Endodermal cell (in vitro differentiated cells): ENCODE measurements around the gene TRPM3. TPM values are rescaled to one million over a fixed set of nuclear protein-coding genes. Genes with fewer than 3 reads are reported as not detected.

Experiments used
- DNase-seq: peaks from one replicate; pipeline ENCODE4 v3.0.0-alpha.2; 2017
- H3K27ac ChIP-seq: 2 replicates; pipeline ENCODE4 v1.5.1; 2013; ENCODE audit warnings: mild to moderate bottlenecking, low read depth, low read length, moderate library complexity
- H3K27me3 ChIP-seq: 2 replicates; pipeline ENCODE4 v1.6.1; 2013; ENCODE audit warnings: mild to moderate bottlenecking, low read length, moderate library complexity; ENCODE audit not compliant: insufficient read depth, control insufficient read depth, poor library complexity, severe bottlenecking
- H3K36me3 ChIP-seq: 2 replicates; pipeline ENCODE4 v1.7.0; 2013; ENCODE audit warnings: mild to moderate bottlenecking, low read length, moderate library complexity; ENCODE audit not compliant: control insufficient read depth, insufficient read depth
- H3K4me1 ChIP-seq: one replicate; pipeline ENCODE4 v1.7.0; 2013; ENCODE audit warnings: low read length; ENCODE audit not compliant: control insufficient read depth, insufficient read depth
- H3K4me3 ChIP-seq: 2 replicates; pipeline ENCODE4 v1.5.1; 2013; ENCODE audit warnings: mild to moderate bottlenecking, low read length, moderate library complexity
- H3K9ac ChIP-seq: 2 replicates; pipeline ENCODE4 v1.6.1; 2013; ENCODE audit warnings: mild to moderate bottlenecking, low read length, moderate library complexity; ENCODE audit not compliant: poor library complexity, severe bottlenecking; ENCODE audit errors: extremely low read depth
- H3K9me3 ChIP-seq: 2 replicates; pipeline ENCODE4 v1.6.1; 2013; ENCODE audit warnings: mild to moderate bottlenecking, low read length, moderate library complexity; ENCODE audit not compliant: control insufficient read depth
- H3K27ac Mint-ChIP-seq: 2 replicates; pipeline ENCODE4 v1.8.0; 2020; ENCODE audit warnings: mixed read lengths
- H3K27me3 Mint-ChIP-seq: 2 replicates; pipeline ENCODE4 v1.8.0; 2021; ENCODE audit warnings: mild to moderate bottlenecking, mixed read lengths; ENCODE audit not compliant: insufficient read depth
- H3K36me3 Mint-ChIP-seq: 2 replicates; pipeline ENCODE4 v1.8.0; 2020; ENCODE audit warnings: low read depth, mixed read lengths
- H3K4me1 Mint-ChIP-seq: 2 replicates; pipeline ENCODE4 v1.8.0; 2020; ENCODE audit warnings: mixed read lengths
- H3K4me3 Mint-ChIP-seq: 2 replicates; pipeline ENCODE4 v1.8.0; 2020; ENCODE audit warnings: mild to moderate bottlenecking, moderate library complexity, mixed read lengths
- H3K9me3 Mint-ChIP-seq: 2 replicates; pipeline ENCODE4 v1.8.0; 2020; ENCODE audit warnings: mild to moderate bottlenecking, mixed read lengths
- WGBS, 2 experiments: methylation state at CpG; one replicate each; pipeline versions ENCODE4 v1.1.5 to v1.1.7; 2013; ENCODE audit warnings: missing lambda C conversion rate in 2 of 2, mixed read lengths in 1 of 2; ENCODE audit not compliant: insufficient coverage in 1 of 2, insufficient read length in 1 of 2; 5-methylcytosine and 5-hydroxymethylcytosine counted together
- total RNA-seq, 2 donors: library from RNA; stranded (reverse); fragmentation: NEBNext Ultra II Directional in 1 of 2; extraction: Animal tissue kit (Norgen Biotek cat#: 25700) in 1 of 2; gene quantifications; 2 replicates in 1 of 2; 3 replicates in 1 of 2; pipeline ENCODE4 v1.2.1, GENCODE V29; 2021
- TF ChIP-seq, protein P1 (sequence below): fragments of 200-600 bp; sonication (generic); conservative IDR thresholded peaks from 2 replicates; pipeline ENCODE4 v1.5.0; 2021; ENCODE audit warnings: antibody characterized with exemption, mild to moderate bottlenecking

Gene TRPM3
- total RNA-seq, 2 donors from 2014 or later, result 1.8 to 2.5 TPM

DNA sequence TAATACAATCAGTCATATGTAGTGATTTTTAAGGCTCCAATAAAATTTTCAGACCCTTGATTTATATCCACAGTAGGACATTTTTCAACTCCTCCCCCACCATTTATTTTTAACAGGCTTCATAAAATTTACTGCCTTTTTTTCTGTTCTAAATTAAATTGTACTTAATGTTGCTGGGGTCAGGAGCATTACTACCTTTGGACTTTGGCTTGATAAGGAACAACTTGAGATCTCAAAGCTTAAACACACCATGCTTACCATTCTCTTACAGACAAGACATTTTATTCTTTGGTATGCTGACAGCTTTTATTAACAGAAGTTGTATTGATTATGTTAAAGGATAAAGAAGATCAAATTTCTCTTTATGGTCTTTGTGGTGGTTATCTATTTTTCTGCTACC lies 30.5 kb downstream of the TRPM3 start:
- H3K4me3 Mint-ChIP-seq, result no peak overlapping the region
- Histone ChIP-seq H3K4me1 (no peaks in the 10 kb centered on the region), H3K9ac (no peak overlapping the region), H3K36me3 (no peaks in the 10 kb centered on the region), H3K9me3 (no peaks in the 10 kb centered on the region), H3K4me3 (no peak overlapping the region), H3K27me3 (no peaks in the 10 kb centered on the region), H3K27ac (no peak overlapping the region)
- no peaks in the 10 kb centered on the region for H3K27me3 Mint-ChIP-seq
- TF ChIP-seq, protein P1, sequence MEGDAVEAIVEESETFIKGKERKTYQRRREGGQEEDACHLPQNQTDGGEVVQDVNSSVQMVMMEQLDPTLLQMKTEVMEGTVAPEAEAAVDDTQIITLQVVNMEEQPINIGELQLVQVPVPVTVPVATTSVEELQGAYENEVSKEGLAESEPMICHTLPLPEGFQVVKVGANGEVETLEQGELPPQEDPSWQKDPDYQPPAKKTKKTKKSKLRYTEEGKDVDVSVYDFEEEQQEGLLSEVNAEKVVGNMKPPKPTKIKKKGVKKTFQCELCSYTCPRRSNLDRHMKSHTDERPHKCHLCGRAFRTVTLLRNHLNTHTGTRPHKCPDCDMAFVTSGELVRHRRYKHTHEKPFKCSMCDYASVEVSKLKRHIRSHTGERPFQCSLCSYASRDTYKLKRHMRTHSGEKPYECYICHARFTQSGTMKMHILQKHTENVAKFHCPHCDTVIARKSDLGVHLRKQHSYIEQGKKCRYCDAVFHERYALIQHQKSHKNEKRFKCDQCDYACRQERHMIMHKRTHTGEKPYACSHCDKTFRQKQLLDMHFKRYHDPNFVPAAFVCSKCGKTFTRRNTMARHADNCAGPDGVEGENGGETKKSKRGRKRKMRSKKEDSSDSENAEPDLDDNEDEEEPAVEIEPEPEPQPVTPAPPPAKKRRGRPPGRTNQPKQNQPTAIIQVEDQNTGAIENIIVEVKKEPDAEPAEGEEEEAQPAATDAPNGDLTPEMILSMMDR, result no peak
- no peak for DNase-seq
- no peaks in the 10 kb centered on the region for H3K9me3 Mint-ChIP-seq
- H3K4me1 Mint-ChIP-seq, result peaks cover 1% of the 10 kb centered on the region
- no peaks in the 10 kb centered on the region for H3K36me3 Mint-ChIP-seq
- no peak overlapping the region for H3K27ac Mint-ChIP-seq

DNA sequence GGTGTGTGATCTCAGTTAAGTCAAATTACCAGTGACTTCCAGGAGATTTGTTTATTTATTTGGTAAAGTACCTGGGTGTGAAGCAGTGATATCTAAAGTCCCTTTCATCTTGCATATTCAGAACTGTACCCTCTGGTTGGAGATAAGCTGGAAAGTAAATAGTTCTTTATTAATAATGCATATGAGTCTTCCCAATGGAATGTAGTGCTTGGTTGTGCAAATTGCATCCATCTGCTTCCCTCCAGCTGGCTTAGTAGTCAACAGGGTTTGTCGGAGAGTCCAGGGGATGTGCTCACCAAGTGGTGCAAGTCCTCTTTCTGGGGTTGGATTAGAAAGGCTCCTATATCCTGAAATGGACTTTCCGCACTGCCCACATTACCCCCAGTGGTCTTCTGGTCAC lies 42.0 kb downstream of the TRPM3 start:
- Histone ChIP-seq H3K4me3 (no peak overlapping the region), H3K36me3 (no peaks in the 10 kb centered on the region), H3K9ac (no peak overlapping the region), H3K9me3 (no peaks in the 10 kb centered on the region), H3K27ac (no peak overlapping the region), H3K27me3 (no peaks in the 10 kb centered on the region), H3K4me1 (no peaks in the 10 kb centered on the region)
- peaks cover 12% of the 10 kb centered on the region for H3K4me1 Mint-ChIP-seq
- H3K27me3 Mint-ChIP-seq, result no peaks in the 10 kb centered on the region
- no peaks in the 10 kb centered on the region for H3K36me3 Mint-ChIP-seq
- 93% methylated on average over 2 of the region's 2 CpGs for WGBS, 2 experiments
- H3K9me3 Mint-ChIP-seq, result no peaks in the 10 kb centered on the region
- TF ChIP-seq, protein P1, result no peak
- DNase-seq, result no peak
- no peak overlapping the region for H3K27ac Mint-ChIP-seq
- no peak overlapping the region for H3K4me3 Mint-ChIP-seq

DNA sequence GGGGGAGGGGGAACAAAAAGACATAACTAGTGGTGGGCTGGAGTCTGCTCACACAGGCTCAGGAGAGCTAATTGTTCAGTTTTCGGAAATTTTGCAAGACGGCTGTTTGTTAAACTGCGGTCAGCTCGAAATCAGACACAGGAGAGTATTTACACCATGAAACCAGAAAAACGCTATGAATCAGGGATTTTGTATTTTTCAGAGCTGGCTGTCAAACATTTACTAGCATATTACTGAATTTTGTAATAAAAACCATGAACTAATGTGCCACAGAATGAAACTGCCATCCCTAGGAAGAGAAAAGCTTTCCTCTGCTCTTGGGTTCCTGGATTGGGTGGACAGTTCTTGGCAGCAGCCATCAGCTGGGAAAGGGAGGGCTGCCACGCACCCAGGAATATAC lies 45.3 kb downstream of the TRPM3 start:
- Histone ChIP-seq H3K27ac (no peak overlapping the region), H3K36me3 (no peaks in the 10 kb centered on the region), H3K4me3 (no peak overlapping the region), H3K9me3 (no peaks in the 10 kb centered on the region), H3K9ac (no peak overlapping the region), H3K27me3 (no peaks in the 10 kb centered on the region), H3K4me1 (no peaks in the 10 kb centered on the region)
- Mint-ChIP-seq H3K27ac (no peak overlapping the region), H3K4me1 (peaks cover 12% of the 10 kb centered on the region), H3K4me3 (no peak overlapping the region), H3K27me3 (no peaks in the 10 kb centered on the region), H3K36me3 (no peaks in the 10 kb centered on the region), H3K9me3 (no peaks in the 10 kb centered on the region)
- 90% methylated on average over 5 to 6 of the region's 6 CpGs for WGBS, 2 experiments
- no peak for DNase-seq
- TF ChIP-seq, protein P1, result no peak
